GM20431 (cell line): ENCODE data around the gene IRF9.

Experiments
- in situ Hi-C: fragments of 300-500 bp; cut with MseI, MboI; formaldehyde crosslinking; loops from one replicate; pipeline ENCODE4 v1.15.0; 2020; ENCODE audit warnings: low sequenced_read_pairs; ENCODE audit not compliant: unreplicated experiment

Gene IRF9

DNA sequence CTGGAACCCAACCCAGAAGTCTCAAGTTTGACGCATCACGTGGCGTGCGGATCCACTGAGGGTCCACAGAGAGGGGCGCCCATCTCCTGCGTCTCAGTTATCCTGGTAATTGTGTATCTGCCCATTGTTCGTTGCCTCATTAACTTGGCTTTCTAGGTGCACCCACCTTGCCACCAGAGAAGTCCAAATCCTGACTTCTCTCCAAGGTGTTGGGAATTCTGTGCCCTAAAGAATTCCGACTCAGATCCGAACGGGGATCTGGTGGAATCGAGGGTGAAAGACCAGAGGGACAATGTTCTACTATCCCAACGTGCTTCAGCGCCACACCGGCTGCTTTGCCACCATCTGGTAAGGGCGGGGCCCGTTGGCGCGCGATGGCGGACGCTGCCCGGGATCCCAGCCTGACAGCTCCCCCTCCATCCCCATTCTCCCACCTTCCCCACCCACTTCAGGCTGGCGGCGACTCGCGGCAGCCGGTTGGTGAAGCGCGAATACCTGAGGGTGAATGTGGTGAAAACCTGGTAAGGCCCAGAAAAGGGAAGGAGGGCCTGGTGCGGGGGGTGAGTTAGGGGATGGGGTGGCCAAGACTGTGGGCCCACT is 11.3 kb downstream of the IRF9 start:
- in situ Hi-C loops, result no loop called here

DNA sequence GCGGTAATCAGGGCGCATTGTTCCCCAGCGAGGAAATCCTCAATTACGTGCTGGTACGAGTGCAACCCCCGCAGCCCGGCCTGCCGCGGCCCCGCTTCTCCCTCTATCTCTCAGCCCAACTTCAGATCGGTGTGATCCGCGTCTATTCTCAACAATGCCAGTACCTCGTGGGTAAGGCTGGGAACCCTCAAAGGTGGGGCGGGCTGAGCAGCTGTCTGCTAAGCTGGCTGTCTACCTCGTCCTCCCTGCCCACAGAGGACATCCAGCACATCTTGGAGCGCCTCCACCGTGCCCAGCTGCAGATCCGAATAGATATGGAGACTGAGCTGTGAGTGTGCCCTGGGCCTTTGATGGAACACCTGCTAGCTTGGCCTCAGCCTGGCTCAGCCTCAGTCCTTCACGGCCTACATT is 11.8 kb downstream of the IRF9 start:
- in situ Hi-C loops, result no loop called here

DNA sequence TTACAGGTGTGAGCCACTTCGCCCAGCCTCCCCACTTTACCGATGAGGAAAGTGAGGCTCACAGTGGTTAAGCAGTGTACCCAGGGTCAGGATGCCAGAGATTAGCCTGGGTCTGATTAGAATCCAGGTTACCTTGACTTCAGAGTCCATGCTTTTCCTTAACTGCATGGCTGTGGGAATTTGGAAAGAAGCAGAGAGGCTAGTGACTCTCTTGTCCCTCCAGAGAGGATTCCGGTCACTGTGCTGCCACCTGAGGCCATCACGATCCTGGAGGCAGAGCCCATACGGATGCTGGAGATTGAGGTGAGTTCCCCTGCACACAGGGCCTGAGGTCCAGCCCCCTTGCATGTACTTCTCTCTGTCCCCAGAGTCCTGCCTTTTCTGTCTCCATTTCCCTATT is 15.5 kb downstream of the IRF9 start:
- in situ Hi-C loops, result no loop called here

DNA sequence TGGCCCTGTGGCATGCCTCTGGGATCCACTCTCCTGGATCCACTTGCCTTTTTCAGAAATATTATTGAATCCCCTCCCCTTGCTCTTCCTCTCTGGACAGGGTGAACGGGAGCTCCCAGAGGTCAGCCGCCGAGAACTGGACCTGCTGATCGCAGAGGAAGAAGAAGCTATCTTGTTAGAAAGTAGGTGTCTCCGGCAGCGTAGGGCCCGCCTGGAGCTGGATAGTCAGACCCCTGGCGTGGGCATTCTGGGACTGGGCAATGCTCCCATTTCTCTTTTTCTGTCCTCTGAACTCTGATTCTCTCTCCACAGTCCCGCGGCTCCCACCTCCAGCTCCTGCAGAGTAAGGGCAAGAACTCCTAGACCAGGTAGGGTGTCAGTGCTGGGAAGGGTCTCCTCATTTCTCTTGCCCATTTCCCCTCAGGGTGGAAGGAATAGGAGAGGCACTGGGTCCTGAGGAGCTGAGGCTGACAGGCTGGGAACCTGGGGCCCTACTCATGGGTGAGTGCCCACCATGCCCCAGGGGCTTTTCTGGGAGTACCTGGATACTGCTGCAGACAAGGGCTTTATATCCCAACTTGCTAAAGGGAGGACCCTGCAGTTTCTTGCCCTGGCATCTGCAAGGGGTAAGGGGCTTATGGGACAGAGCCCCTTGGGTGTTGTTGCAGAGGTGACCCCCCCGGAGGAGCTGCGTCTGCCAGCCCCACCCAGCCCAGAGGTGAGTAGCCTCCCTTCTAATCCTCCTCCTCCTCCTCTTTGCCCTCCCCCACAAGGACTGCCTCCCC is 16.2 kb downstream of the IRF9 start:
- in situ Hi-C loops, result no loop called here

DNA sequence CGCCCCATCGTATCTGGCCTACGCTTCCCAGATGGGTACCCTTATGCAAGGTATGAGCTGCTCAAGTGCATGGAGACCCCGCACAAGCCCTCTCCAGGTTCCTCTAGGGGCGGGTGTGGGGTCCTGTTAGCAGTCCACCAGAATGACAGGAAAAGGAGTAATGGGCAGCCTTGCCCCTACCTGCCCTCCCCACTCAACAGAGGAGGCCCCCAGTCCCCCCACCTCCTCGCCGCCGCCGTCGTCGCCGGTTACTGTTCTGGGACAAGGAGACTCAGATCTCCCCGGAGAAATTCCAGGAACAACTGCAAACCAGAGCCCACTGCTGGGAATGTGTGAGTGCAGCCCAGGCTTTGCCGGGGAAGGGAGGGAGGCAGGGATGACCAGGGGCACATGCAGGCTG is 16.8 kb downstream of the IRF9 start:
- in situ Hi-C loops, result no loop called here

DNA sequence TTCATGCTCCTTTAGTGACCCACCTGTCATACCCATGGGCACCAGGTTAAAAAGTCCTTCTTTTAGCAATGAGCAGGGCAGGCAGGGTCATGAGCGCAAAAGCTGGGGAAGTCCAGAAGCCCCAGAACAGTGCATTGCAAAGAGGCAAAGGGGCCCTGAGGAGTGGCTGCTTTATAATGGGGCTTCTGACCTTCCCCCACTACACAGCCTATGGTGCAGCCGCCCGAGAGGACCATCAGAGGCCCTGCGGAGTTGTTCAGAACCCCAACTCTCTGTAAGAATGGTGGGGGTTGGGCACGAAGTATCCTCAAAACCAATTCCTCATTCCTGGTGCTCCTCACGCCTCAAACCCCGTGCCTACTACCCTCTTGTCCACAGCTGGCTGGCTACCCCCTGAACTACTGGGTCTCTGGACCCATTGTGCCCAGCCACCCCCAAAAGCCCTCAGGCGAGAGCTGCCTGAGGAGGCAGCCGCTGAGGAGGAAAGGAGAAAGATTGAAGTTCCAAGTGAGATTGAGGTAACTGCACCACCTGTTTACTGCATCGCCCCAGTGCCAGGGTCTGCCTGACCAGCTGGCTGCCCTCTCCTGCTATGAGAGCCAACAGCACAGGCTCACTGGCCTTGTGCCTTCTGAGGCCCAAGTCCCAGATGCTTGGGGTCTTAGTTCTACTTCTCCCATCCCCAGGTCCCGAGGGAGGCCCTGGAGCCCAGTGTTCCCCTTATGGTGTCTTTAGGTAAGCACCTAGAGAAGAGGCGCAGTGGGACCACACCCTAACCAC is 17.5 kb downstream of the IRF9 start:
- in situ Hi-C loops, result no loop called here

DNA sequence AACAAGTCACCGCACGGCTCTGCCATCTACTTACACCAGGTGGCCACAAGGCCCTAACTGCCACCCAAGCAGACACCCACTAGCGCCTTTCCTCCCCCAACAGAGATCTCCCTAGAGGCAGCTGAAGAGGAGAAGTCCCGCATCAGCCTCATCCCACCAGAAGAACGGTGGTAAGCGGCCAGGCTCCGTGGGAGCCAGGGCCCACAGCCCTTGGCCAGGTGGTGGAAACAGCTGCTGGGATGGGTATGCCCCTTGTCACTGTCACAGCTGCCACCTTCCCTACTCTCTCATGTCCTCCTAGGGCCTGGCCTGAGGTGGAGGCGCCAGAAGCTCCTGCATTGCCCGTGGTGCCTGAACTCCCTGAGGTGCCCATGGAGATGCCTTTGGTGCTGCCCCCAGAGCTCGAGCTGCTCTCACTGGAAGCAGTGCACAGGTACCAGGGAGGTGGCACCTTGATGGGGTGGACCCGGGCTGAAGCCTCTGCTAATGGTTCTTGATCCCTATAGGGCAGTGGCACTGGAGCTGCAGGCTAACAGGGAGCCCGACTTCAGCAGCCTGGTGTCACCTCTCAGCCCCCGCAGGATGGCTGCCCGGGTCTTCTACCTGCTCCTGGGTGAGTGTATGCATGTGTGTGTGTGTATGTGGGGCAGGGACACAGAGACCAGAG is 18.4 kb downstream of the IRF9 start:
- in situ Hi-C loops, result no loop called here

DNA sequence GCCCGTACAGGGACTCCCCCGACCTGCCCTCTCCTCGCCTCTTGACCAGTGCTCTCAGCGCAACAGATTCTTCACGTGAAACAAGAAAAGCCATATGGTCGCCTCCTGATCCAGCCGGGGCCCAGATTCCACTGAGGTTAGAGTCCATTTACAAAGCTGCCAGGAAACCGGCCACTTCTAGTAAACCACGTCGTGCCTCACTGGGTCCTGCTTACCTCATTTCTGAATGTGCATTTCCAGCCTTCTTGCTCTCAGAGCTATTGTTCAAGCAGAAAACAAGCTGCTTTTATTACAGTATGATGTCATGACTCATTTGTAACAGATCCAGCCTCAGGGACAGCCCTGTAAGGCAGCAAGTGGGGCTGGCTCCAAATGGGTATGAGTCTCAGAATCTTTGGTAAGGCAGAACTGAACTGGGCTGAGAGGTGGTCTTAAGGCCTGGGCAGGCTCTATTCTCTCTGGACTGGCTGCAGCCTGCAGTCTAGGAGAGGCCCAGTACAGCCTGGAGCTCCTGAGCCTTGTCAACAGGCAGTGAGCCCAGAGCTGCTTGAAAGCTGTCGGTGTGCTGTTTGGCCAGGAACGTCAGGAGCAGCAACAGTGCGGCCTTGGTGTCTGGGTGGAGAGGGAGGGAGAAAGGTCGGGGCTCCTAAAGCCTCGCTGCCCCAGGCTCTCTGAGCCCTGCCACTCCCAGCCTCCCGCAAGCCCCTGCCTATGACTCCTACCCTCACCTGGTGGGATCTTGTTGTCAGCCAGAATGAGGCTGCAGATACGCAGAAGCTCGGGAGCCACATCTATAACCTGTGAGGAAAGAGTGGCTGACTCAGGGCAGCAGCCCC is 19.1 kb downstream of the IRF9 start:
- in situ Hi-C loops, result no loop called here

DNA sequence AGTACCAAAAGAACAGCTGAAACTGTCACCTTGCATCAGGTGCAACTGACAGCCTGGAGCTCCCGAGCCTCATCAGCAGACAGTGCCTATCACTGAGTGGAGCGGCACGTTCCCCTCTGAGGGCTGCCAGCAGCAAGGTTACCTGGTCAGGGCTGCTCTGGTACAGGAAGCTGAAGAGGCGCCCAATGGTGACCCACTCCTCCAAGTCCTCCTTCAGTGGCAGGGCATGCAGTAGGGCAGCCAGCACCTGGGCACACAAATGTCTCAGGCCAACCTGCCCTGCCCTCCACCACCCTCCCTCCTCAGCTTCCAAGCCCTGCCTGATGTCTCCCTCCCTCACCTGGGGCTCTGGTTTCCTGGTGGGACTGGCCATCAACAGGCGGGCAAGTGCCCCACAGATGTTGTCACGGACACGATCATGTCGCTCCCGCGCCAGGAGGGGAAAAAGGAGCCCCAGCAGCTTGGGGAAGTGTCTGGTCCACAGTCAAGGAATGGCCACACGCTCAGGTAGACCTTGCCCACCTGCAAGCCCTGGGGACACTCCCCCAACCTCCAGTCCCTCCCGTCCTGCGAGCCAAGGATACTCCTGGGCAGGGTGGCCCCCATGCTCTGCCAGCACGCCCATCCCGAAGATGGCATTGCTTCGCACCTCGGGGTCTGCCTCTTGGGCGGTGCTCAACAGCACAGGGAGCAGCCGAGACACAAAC is 20.5 kb downstream of the IRF9 start:
- in situ Hi-C loops, result no loop called here

DNA sequence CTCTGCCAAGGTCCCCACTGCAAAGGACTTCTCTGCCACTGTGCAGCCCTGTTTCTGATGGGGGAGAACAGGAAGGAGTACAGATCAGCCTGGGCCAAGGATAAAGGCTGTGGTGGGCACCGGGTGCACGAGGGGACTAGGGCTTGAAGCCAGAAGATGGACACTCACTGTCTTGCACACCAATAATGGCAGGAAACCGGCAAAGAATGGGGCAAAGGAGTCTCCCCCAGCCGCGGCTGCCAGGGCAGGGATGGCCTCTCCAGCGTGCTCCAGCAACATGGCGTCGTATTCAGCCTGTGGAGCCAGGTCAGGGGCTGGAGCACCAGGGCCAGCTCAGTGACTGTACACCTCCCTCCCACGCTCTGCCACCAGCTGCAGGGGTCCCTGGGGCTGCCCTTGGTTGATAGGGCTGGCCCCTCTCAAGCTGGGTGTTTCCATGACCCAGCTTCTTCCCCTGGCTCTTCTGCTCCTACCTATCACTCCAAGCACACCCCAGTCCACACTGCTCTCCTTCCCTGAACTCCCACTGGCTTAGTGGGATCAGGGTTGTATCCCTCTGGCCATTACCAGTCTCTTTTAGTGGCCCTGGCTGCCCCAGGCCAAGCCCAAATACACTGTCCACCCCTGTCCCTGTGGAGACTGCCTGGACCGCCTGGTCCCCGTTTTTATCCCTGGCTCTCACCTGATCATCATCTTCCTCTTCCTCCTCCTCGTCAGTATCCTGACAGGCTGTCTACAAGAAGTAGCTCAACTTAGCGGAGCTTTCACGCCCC is 21.2 kb downstream of the IRF9 start:
- in situ Hi-C loops, result no loop called here

DNA sequence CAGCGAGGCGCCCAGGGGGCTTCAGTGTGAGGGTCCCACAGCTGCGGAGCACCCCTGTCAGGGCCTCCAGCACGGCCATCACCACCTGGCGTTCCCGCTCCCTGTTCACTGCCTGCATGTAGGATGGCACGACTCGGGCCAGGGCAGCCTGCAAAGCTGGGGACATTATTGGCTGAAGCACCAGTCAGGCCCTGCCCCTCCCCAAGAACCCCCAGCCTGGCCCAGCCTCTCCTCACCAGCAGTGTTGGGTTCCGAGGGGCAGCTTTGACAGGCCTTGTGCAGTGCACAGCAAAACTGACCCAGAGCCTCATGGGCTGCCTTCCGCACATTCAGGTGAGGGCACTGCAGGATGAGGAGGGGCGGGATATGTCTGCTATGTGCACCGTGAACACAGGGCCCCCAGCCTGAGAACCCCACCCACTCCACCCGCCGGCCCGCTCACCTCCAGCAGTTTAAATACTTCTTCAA is 22.0 kb downstream of the IRF9 start:
- in situ Hi-C loops, result no loop called here

DNA sequence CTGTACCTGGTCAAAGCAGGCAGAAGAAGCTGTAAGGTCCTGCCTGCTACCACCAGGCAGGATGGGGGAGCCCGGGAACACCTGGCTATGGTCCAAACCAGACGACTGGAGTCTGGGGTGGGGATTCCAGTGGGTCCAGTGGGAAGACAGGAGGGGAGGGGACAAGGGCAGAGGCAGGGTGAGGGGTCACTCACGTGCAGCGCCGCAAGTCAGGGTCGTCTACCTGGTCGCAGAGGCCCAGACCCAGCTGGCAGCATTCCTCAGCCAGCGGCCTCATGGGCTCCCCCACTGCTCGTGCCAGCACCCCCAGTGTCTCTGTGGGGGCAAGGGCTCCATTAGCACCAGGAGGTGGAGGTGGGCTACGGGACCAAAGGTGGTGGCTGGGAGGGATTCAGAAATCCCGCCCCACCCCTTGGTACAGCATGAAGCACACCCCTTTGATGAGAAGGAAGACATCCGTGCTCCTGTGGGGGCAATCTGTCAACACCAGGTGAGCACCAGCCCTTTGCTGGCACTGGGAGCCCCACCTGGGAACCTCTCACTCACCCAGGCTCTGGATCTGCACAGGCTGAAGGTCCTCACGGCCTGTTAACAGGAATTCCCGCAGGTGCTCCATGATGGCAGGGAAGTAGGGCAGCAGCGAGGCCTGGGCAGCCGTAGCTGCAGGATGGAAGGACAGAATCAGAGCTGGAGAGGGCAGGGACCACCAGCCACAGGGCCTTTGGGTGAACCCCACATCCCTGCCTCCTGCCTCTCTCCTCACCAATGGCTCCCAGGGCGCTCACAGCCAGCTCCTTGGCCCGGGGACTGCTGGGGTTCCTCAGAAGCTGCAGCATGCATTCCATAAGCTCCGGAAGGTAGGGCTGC is 23.3 kb downstream of the IRF9 start:
- in situ Hi-C loops, result no loop called here

DNA sequence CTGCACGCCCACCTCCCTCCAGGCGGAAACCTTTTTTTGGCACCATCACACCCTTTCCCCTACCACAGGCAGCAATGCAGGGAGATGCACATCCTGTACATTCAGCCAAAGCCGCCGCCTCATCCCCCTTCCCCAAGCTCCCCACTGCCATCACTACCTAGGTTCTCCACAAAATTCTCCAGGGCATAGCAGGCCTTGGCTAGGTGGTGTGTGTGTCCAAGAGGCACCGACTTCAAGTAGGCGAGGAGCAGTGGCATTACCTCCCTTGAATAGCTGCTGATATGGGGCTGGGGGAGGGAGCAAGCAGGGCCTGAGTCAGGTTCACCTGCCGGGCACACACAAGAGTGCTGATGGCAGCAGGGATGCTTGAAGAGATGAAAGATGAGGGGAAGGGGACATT is 24.0 kb downstream of the IRF9 start:
- in situ Hi-C loops, result no loop called here

DNA sequence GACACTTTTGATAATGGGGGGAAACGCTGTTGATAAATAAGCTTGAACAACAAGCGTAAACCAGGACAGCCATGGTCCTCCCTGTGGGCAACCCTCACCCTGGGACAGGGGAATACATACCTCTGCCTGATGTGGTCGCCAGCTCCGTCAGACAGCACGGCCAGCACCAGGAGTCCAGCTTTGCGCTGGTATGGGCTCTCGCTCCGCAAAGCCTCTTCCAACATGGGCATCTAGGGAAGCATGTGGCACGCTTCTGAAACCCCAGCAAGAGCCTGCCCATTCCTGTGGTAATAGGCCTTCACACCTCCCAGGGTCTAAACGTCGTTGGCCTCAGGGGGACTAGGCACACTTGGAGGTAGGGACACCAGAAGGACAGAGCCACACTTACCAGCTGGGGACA is 24.7 kb downstream of the IRF9 start:
- in situ Hi-C loops, result no loop called here

DNA sequence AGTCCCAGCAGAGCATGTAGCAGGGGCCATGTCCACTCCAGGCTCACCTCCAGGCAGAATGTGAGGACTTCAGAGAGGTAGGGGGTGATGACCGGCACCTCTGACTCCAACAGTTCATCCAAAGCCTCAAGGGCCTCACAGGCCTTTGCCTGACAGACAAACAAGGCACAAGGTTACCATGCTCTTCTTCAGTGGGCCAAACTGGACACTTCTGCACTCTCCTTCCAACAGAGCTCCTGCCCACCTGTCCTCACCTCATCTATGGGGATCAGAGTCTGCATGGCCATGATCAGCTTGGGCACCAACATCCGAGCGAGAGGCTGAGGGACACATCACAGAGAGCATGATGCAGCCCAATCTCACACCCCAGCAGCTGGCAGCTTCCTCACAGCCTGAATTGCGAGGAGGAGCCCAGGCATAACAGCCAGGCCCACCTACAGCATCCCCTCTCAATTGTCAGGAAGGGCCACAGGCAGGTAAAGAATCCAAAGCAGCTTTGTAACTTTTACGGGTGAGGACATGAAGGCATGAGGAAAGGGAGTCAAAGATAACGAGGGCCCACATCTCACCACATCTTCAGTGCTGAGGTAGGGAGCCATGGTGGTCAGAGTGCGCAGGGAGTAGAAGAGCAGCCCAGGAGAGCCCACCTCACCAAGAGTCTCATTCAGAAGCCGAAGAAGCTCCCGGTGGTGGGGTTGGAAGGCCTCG is 25.9 kb downstream of the IRF9 start:
- in situ Hi-C loops, result no loop called here

DNA sequence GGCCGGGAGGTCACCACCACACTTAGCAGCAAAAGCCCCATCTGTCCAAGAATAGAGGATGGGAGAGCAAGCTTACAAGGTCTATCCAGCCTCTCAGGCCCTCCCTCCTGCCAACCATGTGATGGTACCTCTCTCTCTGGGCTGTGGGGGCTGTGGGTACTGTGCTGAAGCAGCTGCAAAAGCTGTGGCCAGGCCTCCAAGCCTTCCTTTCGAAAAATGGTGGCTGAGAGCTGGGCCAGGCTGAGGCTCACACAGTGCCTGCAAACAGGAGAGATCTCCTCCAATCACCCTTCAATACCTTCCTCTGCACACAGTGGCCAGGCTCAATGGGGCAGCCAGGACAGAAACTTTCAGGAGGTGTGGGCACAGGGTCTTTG is 26.5 kb downstream of the IRF9 start:
- in situ Hi-C loops, result no loop called here
